ENCODE measurements around the gene AACS. TPM values are rescaled to one million over a fixed set of nuclear protein-coding genes. Genes with fewer than 3 reads are reported as not detected.

Gene AACS
- total RNA-seq, 1 donor = 12.0 TPM

DNA sequence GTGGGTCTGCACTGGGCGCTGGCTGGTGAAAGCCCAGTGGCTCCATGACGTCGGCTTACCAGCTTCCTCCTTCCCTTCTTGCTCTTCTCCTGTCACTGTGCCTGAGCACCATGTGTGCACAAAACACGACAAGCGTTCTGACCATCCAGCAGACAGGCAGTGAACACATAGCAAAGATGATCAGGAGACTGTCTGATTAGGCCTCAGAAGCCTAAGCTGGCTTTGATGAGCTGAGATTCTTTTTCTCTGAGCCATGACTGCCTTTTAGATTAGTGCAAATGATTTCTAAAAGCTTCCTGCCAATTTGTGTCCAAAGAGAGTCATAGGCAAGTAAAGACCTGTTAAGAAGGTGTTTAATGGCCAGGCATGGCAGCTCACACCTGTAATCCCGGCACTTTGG lies 83.1 kb downstream of the AACS start:
- no peak for DNase-seq (ENCODE audit: low read depth)
- TF ChIP-seq, protein P1, sequence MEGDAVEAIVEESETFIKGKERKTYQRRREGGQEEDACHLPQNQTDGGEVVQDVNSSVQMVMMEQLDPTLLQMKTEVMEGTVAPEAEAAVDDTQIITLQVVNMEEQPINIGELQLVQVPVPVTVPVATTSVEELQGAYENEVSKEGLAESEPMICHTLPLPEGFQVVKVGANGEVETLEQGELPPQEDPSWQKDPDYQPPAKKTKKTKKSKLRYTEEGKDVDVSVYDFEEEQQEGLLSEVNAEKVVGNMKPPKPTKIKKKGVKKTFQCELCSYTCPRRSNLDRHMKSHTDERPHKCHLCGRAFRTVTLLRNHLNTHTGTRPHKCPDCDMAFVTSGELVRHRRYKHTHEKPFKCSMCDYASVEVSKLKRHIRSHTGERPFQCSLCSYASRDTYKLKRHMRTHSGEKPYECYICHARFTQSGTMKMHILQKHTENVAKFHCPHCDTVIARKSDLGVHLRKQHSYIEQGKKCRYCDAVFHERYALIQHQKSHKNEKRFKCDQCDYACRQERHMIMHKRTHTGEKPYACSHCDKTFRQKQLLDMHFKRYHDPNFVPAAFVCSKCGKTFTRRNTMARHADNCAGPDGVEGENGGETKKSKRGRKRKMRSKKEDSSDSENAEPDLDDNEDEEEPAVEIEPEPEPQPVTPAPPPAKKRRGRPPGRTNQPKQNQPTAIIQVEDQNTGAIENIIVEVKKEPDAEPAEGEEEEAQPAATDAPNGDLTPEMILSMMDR (IDR thresholded peaks at IDR 0.05; ENCODE audit: insufficient read depth, low read length) = no peak
- H3K4me3 ChIP-seq (ENCODE audit: low read depth, low read length) = no peak overlapping the region

DNA sequence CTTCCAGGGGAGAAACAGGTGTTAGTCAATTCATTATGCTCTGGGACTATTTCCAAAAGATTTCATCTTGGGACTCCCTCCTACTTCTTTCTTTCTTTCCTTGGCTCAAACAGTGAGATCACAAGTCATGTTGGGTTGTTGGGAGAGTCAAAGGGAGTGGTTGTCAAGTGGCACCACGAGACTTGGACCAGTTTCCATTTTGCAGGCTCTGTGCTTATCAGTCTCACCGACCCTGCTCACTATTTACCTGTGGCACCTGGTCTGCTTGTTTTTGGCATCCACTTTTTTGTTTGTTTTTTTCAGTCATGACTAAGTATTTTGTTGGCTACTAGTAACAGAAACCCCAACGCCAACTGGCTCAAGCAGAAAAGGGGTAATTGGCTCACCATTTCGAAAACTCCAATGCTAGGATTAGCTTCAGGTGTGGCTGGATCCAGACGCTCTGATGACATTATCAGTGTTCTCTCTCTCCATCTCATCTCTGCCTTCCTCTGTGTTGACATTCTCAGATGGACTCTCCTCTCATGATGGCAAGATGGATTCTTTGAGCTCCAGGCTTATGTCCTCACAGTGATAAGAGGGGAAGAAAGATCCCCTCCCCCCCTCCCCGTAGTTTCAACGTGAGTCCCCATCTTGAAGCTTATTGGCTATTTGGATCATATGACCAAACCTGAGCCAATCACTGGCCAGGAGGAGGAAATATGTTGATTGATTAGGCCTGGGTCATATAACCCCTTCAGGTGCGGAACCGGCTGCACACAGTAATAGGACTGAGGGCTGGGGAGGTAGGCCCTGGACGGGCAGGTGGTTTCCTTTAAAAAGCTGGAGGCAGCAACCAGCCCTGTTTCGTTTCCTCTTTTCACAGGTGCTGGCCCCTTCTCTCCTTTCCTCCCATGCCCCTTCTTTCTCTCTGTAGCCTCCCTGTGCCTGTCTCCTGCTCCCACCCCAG lies 84.2 kb downstream of the AACS start:
- TF ChIP-seq, protein P1 (IDR thresholded peaks at IDR 0.05; ENCODE audit: insufficient read depth, low read length) = no peak
- H3K4me3 ChIP-seq (ENCODE audit: low read depth, low read length) = no peak overlapping the region
- DNase-seq (ENCODE audit: low read depth) = no peak

DNA sequence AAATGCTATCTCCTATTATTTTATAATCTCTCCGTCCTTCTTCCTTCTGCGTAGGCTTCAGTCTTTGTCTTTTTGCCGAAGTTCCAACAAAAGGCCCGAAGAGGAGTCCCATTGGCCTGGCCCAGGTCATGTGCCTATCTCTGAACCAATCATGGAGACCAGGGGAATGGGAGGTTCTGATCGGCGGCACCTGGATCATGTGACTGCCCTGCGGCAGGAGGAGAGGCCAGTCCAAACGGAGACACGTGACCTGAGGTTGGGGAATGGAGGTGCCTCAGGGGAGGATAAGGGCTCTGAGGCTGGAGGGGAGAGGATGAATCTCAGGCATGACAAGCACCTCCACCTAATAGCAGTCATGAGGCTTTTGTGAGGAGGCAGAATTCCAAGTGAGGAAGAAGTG lies 86.0 kb downstream of the AACS start:
- no peak overlapping the region for H3K4me3 ChIP-seq (ENCODE audit: low read depth, low read length)

DNA sequence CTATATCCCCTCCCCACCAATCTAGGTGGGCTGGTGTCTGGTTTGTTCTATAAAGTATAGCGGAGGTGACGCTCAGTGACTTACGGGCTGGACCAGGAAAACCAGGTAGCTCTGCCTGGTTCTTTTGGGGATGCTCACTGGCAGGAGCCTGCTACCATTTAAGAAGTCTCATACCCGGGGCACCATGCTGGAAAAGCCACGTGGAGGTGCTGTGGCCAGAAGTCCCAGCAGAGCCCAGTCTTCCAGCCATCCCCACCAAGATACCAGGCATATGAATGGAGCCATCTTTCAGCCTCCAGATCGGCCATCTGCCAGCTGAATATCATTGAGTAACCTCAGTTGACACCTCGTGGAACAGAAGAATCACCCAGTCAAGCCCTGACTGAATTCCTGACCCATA lies 87.2 kb downstream of the AACS start:
- TF ChIP-seq, protein P1 (IDR thresholded peaks at IDR 0.05; ENCODE audit: insufficient read depth, low read length) = no peak
- no peak for DNase-seq (ENCODE audit: low read depth)
- no peak overlapping the region for H3K4me3 ChIP-seq (ENCODE audit: low read depth, low read length)

More for the DNA sequence above, 86.0 kb downstream of the AACS start:
- TF ChIP-seq, protein P1 (IDR thresholded peaks at IDR 0.05; ENCODE audit: insufficient read depth, low read length) = no peak
- DNase-seq (ENCODE audit: low read depth) = no peak

DNA sequence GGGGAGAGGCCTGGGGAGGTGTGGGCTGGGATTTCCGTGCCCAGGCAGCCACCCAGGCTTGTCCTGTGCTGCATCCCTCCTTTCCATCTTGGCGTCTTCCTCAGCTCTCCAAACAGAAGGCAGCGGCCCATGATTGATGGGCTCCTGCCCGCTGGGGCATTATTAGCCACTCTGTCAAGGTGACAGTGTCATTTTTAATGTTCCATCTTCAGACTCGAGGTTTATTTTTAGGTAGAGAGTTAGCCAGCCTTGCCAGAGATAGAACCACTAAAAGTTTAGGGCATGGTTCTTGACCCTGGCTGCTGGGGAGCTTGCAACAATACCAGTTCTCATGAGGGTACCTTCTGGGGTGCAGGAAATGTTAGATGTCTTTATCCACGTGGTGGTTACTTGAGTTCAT lies 90.1 kb downstream of the AACS start:
- H3K4me3 ChIP-seq (ENCODE audit: low read depth, low read length) = no peak overlapping the region
- TF ChIP-seq, protein P1 (IDR thresholded peaks at IDR 0.05; ENCODE audit: insufficient read depth, low read length) = no peak
- no peak for DNase-seq (ENCODE audit: low read depth)

DNA sequence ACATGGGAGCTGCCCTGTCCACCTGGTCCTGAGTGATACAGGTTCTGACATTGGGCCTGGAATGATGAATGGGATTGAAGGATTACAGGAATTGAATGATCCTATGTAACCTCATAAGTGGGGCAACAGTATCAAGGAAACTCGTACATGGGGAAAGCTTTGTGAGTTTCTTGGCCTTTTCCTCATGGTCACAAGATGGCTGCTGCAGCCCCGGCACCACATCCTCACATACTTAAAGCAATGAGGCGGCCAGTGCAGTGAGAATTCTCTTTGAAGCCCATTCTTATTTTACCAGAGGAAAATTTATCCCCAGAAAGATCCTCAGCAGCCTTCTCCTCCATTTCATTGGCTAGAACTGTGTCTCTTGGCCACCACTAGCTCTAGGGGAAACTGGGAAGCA lies 91.9 kb downstream of the AACS start:
- TF ChIP-seq, protein P1 (IDR thresholded peaks at IDR 0.05; ENCODE audit: insufficient read depth, low read length) = no peak
- no peak for DNase-seq (ENCODE audit: low read depth)
- H3K4me3 ChIP-seq (ENCODE audit: low read depth, low read length) = no peak overlapping the region

Measured in fibroblast of the aortic adventitia (primary cell).